Activated CD8-positive, alpha-beta T cell treated with anti-CD3 and anti-CD28 coated beads for 36 hours (primary cell): ENCODE results near the gene DICER1. TPM values are rescaled to one million over a fixed set of nuclear protein-coding genes. Genes with fewer than 3 reads are reported as not detected.

ENCODE experiments used
- ATAC-seq: fragments of 200-7000 bp; cut with Tn5 transposase; one replicate; pipeline ENCODE4 v1.10.0; 2021; ENCODE audit warnings: mild to moderate bottlenecking, moderate library complexity
- CTCF ChIA-PET: fragments of 350-600 bp; sonication (Branson Sonifier 250); formaldehyde crosslinking; loops from one replicate; lab custom pipeline; 2021; ENCODE audit warnings: antibody characterized with exemption; lab: Charles Lee
- POLR2A ChIA-PET: fragments of 350-600 bp; sonication (Branson Sonifier 250); formaldehyde crosslinking; loops from one replicate; lab custom pipeline; 2021; ENCODE audit warnings: antibody characterized with exemption; lab: Charles Lee
- DNase-seq: peaks from one replicate; pipeline ENCODE4 v3.0.0-alpha.2; 2020
- H3K27ac Mint-ChIP-seq: one replicate; pipeline ENCODE4 v1.8.0; 2021; ENCODE audit warnings: mild to moderate bottlenecking, mixed read lengths
- H3K27me3 Mint-ChIP-seq: one replicate; pipeline ENCODE4 v1.8.0; 2021; ENCODE audit warnings: mixed read lengths
- H3K36me3 Mint-ChIP-seq: one replicate; pipeline ENCODE4 v1.8.0; 2021; ENCODE audit warnings: low read depth, mixed read lengths
- H3K4me1 Mint-ChIP-seq: one replicate; pipeline ENCODE4 v1.8.0; 2021; ENCODE audit warnings: low read depth, mixed read lengths
- H3K4me3 Mint-ChIP-seq: one replicate; pipeline ENCODE4 v1.8.0; 2021; ENCODE audit warnings: mild to moderate bottlenecking, moderate library complexity, mixed read lengths
- H3K9me3 Mint-ChIP-seq: one replicate; pipeline ENCODE4 v1.8.0; 2021; ENCODE audit warnings: mixed read lengths
- CTCF ChIP-seq: fragments of 200-600 bp; IDR thresholded peaks from one replicate; pipeline ENCODE4 v1.8.0; 2022; ENCODE audit warnings: antibody characterized with exemption, mild to moderate bottlenecking
- intact Hi-C: fragments of 100-400 bp; cut with micrococcal nuclease; formaldehyde crosslinking; loops from one replicate; pipeline ENCODE4 v1.10.0; 2022
- total RNA-seq, 2 experiments: library from RNA; stranded (reverse); gene quantifications; one replicate each; pipeline ENCODE4 v1.2.3, GENCODE V29; 2021

The DICER1 gene
- total RNA-seq, 2 experiments from 2014 or later: 45.3 to 50.3 TPM

DNA sequence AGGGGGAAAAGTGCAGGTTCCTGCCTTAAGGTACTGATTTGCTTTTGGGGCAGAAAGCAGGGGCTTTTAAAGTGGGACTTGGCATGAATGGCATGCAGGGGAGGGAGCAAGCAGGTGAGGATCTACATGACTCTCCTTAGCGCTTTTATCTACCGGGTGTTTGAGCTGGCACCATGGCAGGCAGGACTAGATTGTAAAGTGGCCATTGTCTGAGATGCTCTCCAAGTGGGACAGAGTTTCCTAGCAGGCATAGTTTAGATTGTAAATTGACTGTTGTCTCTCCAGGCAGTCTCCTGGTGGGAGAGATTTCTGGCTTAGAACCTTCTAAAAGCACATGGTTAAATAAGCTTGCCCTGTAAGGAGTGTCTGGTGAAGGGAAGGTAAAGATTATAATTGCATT is 5.3 kb upstream of the DICER1 start:
- no peaks in the 10 kb centered on the region for H3K27me3 Mint-ChIP-seq
- POLR2A ChIA-PET: no interaction called here

GRCh38 chr14:95157048-95157326 is 342 bp downstream of the DICER1 start:
- CTCF ChIA-PET: no interaction called here
- POLR2A ChIA-PET: interaction anchor here (1.0 to 1.1 kb wide), 2 partner anchors 162 to 301 kb away, joined by 3 read pairs; no protein-coding TSS in a partner anchor
- H3K36me3 Mint-ChIP-seq: peaks cover 26% of the 10 kb centered on the region
- H3K4me3 Mint-ChIP-seq: peak overlapping the region; percentile 93
- TF ChIP-seq CTCF: no peak
- ATAC-seq (peak; percentile 29), DNase-seq (no peak)
- peaks cover 38% of the 10 kb centered on the region for H3K4me1 Mint-ChIP-seq
- peak overlapping the region; percentile 99 for H3K27ac Mint-ChIP-seq
- H3K9me3 Mint-ChIP-seq: no peaks in the 10 kb centered on the region
- intact Hi-C loops: no loop called here
- no peaks in the 10 kb centered on the region for H3K27me3 Mint-ChIP-seq

More for the DNA sequence above, 5.3 kb upstream of the DICER1 start:
- H3K36me3 Mint-ChIP-seq: peaks cover 12% of the 10 kb centered on the region
- peaks cover 17% of the 10 kb centered on the region for H3K9me3 Mint-ChIP-seq
- TF ChIP-seq CTCF: no peak
- no peak for ATAC-seq
- H3K4me3 Mint-ChIP-seq: no peak overlapping the region
- no peak overlapping the region for H3K27ac Mint-ChIP-seq
- no peak for DNase-seq
- intact Hi-C loops: no loop called here
- H3K4me1 Mint-ChIP-seq: peaks cover 2% of the 10 kb centered on the region
- CTCF ChIA-PET: interaction anchor here (0.8 kb wide), 1 partner anchor 472 kb away, joined by 3 read pairs; no protein-coding TSS in a partner anchor

- ChIA-PET CTCF (interaction anchor here (1.4 kb wide), 2 partner anchors 13 to 40 kb away, joined by 3 read pairs; no protein-coding TSS in a partner anchor), POLR2A (interaction anchor here (1.0 to 1.4 kb wide), 2 partner anchors 32 to 302 kb away, joined by 3 read pairs; no protein-coding TSS in a partner anchor)
- intact Hi-C loops: no loop called here
- DNase-seq (peak; percentile 39), ATAC-seq (peak; percentile 18)
- Mint-ChIP-seq H3K27me3 (no peaks in the 10 kb centered on the region), H3K27ac (peak overlapping the region; percentile 81), H3K9me3 (no peaks in the 10 kb centered on the region), H3K4me3 (peak overlapping the region; percentile 81), H3K4me1 (peaks cover 44% of the 10 kb centered on the region), H3K36me3 (peaks cover 28% of the 10 kb centered on the region)
- TF ChIP-seq CTCF: no peak
Observed at GRCh38 chr14:95156161-95157047, 925 bp downstream of the DICER1 start.

- Mint-ChIP-seq H3K4me1 (peaks cover 56% of the 10 kb centered on the region), H3K27me3 (no peaks in the 10 kb centered on the region), H3K36me3 (peaks cover 28% of the 10 kb centered on the region), H3K27ac (peak overlapping the region; percentile 41), H3K9me3 (no peaks in the 10 kb centered on the region), H3K4me3 (peak overlapping the region; percentile 81)
- no peak for TF ChIP-seq CTCF
- ChIA-PET CTCF (interaction anchor here (1.4 kb wide), 1 partner anchor 41 kb away, joined by 3 read pairs; no protein-coding TSS in a partner anchor), POLR2A (interaction anchor here (1.4 kb wide), 1 partner anchor 30 kb away, joined by 3 read pairs; no protein-coding TSS in a partner anchor)
- intact Hi-C loops: no loop called here
- no peak for DNase-seq
- ATAC-seq: no peak
Observed at GRCh38 chr14:95155045-95155444, 2.3 kb downstream of the DICER1 start.

- CTCF ChIA-PET: no interaction called here
- H3K4me1 Mint-ChIP-seq: peaks cover 65% of the 10 kb centered on the region
- H3K4me3 Mint-ChIP-seq: no peak overlapping the region
- H3K9me3 Mint-ChIP-seq: no peaks in the 10 kb centered on the region
- peaks cover 28% of the 10 kb centered on the region for H3K36me3 Mint-ChIP-seq
- H3K27me3 Mint-ChIP-seq: no peaks in the 10 kb centered on the region
- POLR2A ChIA-PET: no interaction called here
- DNase-seq (no peak), ATAC-seq (no peak)
- intact Hi-C loops: no loop called here
- TF ChIP-seq CTCF: no peak
- no peak overlapping the region for H3K27ac Mint-ChIP-seq
Observed at GRCh38 chr14:95153866-95154265, 3.5 kb downstream of the DICER1 start.
